GM18507 (cell line): ENCODE measurements around the gene GDPD1.
"Not testable (repeated sequence)": the region's sequence is repeated elsewhere in the genome, so short reads cannot be mapped to it uniquely, and the experiment has no call there.

Experiments
- DNase-seq: peaks from one replicate; pipeline ENCODE4 v3.0.0; 2011; ENCODE audit warnings: low read depth; ENCODE audit not compliant: insufficient read length; ENCODE audit errors: extremely low spot score
- FAIRE-seq: peaks from 2 replicates; lab custom pipeline; 2011; peaks lifted over from hg19 to GRCh38; lab: Jason Lieb, UNC

GDPD1 gene

DNA sequence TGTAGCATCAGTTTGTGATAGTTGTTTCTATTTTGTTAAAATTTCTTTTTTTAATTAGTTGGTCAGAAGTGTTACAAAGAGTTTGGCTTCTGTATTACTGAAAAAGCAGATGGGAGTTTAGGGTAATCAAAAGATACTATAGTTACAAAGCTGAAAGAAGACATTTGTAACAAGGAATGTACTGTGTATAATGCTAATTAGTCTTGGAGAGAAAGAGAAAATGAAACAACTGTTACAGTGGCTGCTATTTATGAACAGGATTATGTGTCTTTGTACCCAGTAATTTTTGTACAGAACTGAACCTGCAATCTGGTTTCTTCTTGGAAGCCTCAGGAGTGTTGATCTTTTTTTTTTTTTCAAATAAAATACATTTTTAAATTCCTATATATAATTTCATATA, 14.3 kb downstream of the GDPD1 start:
- no peak for FAIRE-seq

DNA sequence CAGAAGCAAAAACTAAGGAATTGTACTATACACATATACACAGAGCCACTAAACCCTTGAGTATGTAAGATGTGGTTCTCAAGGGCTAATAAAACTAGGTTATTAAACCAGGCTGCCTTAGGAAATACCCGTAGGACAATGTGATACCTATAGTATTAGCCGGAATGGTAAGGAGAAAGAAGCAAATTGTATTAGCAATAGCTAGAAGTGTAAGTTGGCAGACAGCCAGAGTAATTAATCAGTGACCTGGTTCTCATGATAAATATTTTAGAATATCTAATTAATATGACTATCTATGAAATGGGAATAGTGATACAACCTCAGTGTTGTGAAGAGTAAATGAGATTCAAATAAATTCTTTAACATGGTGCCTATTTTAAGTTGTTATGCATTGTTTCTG, 18.6 kb downstream of the GDPD1 start:
- FAIRE-seq (no peak), DNase-seq (no peak)

More for the DNA sequence above, 14.3 kb downstream of the GDPD1 start:
- no peak for DNase-seq

DNA sequence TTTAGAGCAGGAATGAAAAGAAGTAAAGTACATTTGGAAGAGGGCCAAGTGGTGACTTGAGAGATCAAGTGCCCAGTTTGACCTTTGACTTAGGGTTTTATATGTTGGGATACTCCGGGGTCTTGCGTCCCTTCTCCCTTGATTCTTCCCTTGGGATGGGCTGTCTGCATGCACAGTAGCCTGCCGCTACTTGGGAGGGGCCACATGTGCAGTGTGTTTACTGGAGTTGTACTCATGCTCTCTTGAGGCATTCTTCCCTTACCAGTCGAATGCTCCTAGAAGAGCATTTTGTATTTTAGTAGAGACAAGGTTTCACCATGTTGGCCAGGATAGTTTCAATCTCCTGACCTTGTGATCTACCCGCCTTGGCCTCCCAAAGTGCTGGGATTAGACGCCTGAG, 23.8 kb downstream of the GDPD1 start:
- FAIRE-seq (no peak), DNase-seq (no peak)

DNA sequence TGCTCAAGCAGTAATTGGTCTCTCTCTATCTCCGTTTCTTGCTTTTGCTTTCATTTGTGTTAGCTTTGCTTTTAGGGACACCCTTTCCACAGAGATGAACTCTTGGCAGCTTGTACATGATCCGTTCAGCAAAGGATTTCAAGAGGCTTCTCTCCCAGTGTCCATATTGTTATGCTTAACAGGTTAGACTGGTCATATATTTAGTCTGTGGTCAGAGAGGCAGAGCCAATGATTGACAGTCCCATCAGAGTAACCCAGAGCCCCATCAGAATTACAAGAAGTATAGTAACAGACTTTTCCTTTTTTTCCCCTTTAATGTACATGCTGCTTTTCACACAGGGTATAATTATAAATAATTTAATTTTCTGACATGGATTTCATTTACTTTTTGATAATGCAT, 34.4 kb downstream of the GDPD1 start:
- no peak for DNase-seq
- FAIRE-seq = no peak

DNA sequence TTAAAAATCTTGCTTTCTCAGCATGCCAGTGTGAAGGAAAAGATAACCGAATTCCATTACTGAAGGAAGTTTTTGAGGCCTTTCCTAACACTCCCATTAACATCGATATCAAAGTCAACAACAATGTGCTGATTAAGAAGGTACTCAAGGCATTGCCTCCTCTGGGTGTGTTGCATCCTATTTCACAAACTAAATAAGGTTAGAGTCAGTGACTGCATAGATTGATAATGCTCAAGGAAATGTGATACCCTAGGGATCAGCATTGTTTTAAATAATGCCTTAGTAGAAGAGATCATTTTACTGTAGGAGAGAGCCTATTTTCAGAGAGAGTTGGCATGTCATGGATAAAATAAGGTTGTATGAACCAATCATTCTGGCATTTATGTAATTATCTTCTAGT, 36.8 kb downstream of the GDPD1 start:
- no peak for FAIRE-seq
- no peak for DNase-seq

DNA sequence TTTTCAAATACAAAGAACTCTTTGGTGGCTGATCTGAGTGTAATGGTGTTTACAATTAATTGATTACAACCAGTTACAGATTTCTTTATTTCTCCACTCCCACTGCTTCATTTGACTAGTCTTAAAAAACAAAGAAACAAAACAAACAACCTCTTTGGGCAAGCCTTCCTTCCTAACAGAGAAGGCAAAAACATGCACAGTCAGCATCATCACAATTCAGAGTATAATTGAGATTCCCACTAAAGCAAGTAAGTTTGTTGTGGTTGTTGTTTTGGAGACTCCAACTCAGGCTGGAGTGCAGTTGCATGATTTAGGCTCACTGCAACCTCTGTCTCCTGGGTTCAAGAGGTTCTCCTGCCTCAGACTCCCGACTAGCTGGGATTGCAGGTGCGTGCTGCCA, 40.4 kb downstream of the GDPD1 start:
- DNase-seq (no peak), FAIRE-seq (no peak)

DNA sequence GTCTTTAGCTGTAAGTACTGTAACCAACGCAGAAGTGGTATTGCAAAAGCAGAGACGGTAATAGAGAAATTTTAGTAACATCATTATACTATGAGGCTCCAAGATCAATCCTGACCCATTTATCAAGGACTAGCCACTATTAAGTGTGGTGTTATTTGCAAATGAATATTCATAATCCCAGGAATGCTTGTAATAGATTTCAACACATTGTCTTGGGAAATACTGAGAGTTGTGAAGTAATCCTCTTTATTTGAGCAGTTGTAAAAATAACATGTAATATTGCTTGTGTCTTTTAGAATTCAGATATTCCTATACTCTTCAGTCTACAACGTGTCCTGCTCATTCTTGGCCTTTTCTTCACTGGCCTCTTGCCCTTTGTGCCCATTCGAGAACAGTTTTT, 46.4 kb downstream of the GDPD1 start:
- FAIRE-seq (no peak), DNase-seq (no peak)

DNA sequence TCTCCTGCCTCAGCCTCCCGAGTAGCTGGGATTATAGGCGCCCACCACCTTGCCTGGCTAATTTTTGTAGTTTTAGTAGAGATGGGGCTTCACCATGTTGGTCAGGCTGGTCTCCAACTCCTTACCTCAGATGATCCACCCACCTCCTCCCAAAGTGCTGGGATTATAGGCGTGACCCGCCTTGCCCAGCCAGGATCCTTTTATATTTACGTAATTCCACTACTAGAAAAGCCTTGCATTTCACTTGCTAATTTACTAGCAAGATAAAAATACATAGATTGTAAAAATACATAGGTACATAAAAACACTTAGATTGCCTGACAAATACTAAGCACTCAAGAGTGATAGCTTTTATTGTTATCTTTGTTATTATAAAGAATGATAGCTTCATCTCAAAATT, 47.5 kb downstream of the GDPD1 start:
- FAIRE-seq = no peak
- no peak for DNase-seq

DNA sequence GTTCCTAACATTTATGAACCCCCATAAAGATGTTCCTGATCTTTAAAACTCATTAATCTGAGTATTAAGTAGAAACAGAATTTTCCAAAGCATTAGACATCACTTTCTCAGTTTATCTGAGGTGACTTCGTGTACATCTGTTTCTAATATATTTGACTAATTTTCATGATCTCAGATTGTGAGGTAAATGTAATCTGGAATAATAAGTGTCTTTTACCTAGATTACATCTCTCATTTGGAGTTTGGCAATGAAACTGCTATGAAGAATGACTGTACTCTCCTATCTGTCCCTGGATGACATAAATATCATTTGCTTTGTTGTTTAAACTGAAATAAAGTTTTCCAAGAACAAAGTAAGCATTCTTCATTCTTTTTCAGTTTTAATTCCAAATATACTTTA, 55.3 kb downstream of the GDPD1 start:
- DNase-seq = no peak
- no peak for FAIRE-seq

DNA sequence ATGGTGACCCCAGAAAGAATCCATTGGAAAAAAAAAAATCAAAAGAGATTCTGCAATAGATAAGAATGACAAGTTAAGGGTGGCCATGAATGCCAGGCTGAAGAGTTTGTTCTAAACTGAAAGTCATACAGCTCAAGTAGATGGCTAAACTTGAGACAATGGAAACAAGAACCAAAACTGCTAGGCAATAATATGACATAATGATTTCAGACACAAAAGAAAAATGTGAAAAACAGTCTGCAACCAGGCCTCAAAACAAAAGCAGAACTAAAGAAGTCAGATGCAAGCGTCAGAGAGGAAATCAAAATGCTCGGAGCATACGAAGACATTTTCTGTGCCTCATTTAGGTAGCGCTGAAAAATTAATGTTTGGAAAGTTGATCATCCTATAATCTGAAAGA, 56.7 kb downstream of the GDPD1 start:
- DNase-seq (no peak), FAIRE-seq (peak; percentile 73)

DNA sequence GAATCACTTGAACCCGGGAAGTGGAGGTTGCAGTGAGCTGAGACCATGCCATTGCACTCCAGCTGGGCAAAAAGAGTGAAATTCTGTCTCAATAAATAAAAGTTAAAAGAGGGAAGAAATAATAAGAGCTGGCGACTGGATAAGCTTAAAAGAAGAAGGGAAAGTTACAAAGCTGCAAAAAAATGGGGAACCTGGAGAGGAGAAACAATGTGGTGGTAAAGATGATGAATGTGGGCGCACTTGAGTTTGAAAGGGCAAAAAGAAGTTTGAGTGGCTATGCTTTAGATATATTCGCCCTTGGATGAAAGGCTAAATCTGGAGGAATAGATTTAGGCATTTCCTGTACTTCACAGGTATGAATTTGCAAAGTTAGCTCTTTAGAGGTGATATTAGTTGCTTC, 58.1 kb downstream of the GDPD1 start:
- FAIRE-seq = no peak
- DNase-seq = no peak

DNA sequence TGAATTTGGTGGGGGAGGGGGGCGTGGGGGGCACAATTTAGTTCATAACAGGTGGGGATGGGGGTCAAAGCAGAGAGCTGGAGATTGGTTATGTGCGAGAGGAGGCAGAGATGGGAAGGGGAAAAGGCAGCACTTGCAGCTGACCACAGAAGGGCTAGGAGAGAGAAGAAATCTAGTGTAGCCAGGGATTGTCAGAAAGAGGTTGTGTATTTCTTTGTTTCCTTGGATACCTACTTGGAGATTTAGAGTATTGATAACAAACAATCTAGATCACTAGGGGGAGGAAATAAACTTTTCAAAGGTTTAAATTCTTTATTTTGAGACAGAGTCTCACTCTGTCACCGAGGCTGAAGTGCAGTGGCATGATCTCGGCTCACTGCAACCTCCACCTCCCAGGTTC, 64.0 kb downstream of the GDPD1 start:
- DNase-seq (no peak), FAIRE-seq (no peak)

DNA sequence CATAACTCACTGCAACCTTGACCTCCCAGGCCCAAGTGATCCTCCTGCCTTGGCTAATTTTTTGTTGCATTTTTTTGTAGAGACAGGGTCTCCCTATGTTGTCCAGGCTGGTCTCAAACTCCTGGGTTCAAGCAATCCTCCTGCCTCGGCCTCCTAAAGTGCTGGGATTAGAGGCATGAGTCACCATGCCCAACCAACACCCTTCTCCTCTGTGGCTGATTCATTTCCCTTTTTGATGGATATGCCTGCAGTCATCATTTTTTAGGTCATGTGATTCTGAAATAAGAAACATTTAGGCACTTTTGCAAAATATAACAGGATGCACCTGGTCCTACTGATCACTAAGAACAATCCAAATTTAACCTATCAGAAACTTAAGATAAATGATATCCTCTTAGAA, 67.1 kb downstream of the GDPD1 start:
- no peak for FAIRE-seq

DNA sequence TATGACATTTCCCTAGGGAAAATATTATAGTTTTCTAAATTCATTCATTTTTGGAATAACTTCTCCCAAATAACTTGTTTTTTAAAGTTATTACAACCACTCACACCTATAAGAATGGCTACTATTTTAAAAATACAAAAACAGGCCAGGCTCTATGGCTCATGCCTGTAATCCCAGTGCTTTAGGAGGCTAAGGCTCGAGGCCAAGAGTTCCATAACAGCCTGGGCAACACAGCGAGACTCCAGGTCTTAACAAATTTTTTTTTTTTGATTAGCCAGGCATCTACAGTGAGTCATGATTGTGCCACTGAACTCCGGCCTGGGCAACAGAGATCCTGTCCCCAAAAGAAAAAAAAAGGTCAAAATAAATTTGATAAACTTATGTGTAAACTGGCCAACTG, 67.6 kb downstream of the GDPD1 start:
- no peak for FAIRE-seq

More for the DNA sequence above, 67.1 kb downstream of the GDPD1 start:
- no peak for DNase-seq

DNA sequence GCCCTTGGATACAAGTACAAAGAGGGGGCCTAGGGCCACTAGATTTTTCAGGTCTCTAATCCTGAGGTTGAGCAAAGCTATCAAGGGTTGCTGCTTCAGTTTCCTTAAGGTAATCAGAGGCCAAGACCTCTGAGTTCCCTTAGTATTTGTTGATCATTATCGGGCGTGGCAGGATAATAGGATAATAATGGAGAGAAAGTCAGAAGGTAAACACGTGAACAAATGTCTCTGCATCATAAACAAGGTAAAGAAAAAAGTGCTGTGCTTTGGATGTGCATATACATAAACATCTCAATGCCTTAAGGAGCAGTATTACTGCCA, 69.6 kb downstream of the GDPD1 start:
- no peak for FAIRE-seq
- DNase-seq = no peak

More for the DNA sequence above, 67.6 kb downstream of the GDPD1 start:
- DNase-seq = no peak

DNA sequence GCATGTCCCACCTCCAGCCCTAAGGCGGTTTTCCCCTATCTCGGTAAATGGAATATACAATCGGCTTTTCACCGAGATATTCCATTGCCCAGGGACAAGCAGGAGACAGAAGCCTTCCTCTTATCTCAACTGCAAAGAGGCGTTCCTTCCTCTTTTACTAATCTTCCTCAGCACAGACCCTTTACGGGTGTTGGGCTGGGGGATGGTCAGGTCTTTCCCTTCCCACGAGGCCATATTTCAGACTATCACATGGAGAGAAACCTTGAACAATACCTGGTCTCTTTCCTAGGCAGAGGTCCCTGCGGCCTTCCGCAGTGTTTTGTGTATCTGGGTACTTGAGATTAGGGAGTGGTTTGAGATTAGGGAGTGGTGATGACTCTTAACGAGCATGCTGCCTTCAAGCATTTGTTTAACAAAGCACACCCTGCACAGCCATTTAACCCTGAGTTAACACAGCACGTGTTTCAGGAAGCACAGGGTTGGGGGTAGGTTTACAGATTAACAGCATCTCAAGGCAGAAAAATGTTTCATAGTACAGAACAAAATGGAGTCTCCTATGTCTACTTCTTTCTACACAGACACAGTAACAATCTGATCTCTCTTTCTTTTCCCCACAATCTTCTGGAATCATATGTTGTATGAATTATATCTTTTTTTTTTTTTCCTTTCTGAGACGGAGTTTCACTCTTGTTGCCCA, 70.1 kb downstream of the GDPD1 start:
- not testable (repeated sequence) for FAIRE-seq, DNase-seq

DNA sequence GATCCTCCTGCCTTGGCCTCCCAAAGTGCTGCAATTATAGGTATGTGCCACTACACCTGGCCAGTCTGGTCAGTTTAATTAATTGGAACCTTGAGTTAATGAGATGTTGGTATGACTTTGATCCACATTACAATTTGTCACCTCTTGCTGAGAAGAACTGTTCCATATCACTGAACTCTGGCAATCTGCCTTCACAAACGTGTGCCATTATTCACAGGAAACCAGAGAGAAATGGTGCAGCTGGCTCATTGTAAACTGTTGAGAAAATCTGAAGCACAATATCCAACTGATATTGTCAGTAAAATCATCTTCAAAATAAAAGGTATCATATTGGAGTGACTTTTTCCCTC, 71.8 kb downstream of the GDPD1 start:
- no peak for DNase-seq
- FAIRE-seq = no peak

DNA sequence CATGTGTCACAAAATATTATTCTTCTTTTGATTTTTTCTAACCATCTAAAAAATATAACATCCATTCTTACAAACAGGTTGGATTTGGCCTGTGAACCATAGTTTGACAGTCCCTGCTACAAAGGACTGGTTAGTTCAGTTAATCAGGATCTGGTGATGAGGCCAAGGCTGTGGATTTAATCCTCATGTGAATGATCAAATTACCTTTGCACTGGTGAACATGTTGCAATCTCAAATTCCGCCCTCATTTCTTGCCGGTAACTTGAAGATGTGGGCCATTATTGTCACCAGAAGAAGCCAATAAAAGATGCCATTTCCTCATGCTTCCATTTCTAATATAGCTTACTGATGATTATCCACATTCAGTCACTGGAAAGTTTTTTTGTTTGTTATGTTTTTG, 75.9 kb downstream of the GDPD1 start:
- no peak for FAIRE-seq

DNA sequence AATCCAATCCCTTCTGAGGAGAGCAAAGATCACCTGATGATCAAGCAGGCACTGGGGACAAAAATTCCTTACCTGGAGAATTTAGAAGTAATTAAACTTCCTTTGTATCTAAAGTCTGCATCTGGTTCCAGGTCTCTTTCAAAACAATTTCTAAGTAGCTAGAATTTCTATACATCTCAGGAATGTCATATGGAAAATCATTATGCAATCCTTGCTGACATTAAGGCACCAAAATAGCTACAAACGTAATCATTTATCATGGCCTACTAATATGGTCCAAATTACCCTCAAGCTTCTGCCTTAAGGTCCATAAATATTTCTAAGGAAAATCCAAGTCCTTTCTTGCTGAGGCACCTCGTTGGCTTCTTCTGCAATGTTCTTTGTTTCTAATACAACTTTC, 78.2 kb downstream of the GDPD1 start:
- FAIRE-seq = no peak
- no peak for DNase-seq

More for the DNA sequence above, 75.9 kb downstream of the GDPD1 start:
- DNase-seq = no peak

DNA sequence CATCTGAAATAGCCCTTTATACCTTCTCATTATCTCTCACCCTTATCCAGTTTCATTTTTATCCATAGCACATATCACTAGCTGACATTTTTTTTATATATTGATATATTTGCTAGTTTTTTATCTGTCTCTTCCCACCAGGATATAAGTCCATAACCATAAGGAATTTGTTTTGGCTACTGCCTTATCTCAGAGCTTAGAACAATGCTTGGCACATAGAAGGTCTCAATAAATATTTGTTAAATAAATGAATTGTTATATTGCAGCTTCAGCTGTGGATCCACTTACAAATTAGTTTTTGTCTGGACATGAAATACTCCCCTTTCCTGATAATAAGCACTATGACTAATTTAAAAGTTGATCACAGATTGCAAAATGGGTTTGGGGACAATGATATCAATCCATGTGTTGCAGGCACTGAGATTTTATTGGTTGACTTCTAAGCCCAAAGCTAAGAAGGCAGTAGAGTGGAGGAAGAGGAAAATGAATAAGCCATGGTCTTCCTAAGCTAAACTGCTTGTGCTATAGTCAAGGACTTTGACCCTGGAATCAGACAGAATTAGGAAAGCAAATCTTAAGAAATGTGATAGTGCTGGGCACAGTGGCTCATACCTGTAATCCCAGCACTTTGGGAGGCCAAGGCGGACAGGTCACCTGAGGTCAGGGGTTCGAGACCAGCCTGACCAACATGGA, 79.2 kb downstream of the GDPD1 start:
- FAIRE-seq (no peak), DNase-seq (no peak)

DNA sequence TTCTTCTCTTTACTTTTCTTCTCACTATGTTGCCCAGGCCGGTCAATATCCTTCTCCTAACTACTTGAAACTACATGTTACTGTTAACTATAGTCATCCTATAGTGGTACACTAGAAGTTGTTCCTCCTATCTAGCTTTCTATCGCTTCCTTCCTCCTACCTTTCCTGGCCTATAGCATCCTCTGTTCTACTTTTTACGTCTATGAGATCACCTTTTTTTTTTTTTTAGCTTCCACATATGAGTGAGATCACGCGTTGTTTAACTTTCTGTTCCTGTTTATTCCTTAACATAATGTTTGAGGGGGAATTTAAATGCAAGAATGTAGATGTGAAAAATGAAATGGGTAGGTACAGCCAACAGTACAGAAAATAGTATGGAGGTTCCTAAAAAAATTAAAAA, 80.6 kb downstream of the GDPD1 start:
- no peak for FAIRE-seq
- no peak for DNase-seq

DNA sequence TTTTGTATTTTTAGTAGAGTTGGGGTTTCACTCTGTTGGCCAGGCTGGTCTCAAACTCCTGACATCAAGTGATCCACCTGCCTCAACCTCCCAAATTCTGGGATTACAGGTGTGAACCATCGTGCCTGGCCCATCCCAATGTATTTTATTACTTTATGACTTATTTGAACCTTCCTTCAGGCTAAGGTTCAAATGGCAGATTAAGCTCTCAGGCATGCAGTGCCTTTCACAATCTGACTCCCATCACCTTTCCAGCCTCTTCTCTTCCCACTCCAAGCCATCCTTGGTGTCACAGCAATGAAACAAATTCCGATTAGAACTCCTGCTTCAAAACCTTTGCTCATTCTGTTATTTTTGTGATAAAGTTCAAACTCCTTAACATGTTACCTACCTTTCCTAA, 84.5 kb downstream of the GDPD1 start:
- DNase-seq = no peak
- FAIRE-seq = no peak
